Body of pancreas (tissue), 4 donors: ENCODE data around the gene VEGFA.
A peak's percentile ranks its signal among the peaks of the same experiment; 100 is the strongest.

ENCODE experiments used
- POLR2A ChIP-seq, 3 donors: fragments of 450-650 bp; IDR thresholded peaks; one replicate each; pipeline ENCODE4 v1.6.1; 2016; ENCODE audit warnings: antibody characterized with exemption in 3 of 3, mild to moderate bottlenecking in 2 of 3
- TF ChIP-seq, protein P1 (sequence below), 7 experiments: fragments of 450-650 bp in 4 of 7; fragments of 200-600 bp in 3 of 7; sonication (generic) in 3 of 7; IDR thresholded peaks; one replicate each; pipeline ENCODE4 v1.5.1; 2016 to 2019; ENCODE audit warnings: antibody characterized with exemption in 7 of 7

DNA sequence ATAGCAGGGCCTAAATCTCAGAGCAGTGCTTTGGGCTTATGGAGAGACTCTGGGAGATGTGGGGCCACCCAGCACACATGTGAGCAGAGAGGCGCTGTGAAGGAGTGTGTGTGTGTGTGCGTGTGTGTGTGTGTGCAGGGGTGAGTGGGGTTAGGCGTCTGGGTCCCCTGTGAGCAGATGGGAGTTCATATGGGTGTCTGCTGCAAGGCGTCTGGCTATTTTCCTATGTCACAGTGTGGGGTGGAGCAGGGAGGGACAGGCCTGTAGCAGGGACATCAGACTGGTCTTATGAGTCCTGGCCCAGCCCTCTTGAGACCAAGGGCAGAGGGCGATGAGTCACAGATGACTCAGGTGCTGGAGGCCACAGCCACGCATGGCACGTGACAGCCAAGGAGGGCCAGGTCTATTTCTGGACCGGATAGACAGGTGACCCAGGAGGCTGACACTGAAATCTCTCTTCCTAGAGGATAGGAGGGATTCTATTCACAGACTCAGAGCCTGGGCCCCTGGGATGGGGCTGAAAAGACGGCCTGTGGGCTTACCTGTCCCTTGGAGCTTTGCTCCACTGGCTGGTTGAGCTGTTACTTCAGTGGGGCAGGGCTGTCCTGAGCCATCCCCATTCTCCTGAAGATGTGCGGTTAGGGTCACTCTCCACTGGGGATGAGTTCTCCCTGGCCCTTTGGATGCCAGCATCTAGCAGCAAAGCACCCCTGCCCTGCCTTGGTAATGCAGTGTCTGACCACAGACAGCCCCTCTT, 28.9 kb downstream of the VEGFA start:
- TF ChIP-seq, protein P1, sequence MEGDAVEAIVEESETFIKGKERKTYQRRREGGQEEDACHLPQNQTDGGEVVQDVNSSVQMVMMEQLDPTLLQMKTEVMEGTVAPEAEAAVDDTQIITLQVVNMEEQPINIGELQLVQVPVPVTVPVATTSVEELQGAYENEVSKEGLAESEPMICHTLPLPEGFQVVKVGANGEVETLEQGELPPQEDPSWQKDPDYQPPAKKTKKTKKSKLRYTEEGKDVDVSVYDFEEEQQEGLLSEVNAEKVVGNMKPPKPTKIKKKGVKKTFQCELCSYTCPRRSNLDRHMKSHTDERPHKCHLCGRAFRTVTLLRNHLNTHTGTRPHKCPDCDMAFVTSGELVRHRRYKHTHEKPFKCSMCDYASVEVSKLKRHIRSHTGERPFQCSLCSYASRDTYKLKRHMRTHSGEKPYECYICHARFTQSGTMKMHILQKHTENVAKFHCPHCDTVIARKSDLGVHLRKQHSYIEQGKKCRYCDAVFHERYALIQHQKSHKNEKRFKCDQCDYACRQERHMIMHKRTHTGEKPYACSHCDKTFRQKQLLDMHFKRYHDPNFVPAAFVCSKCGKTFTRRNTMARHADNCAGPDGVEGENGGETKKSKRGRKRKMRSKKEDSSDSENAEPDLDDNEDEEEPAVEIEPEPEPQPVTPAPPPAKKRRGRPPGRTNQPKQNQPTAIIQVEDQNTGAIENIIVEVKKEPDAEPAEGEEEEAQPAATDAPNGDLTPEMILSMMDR (IDR thresholded peaks at IDR 0.05), result peak in 1 of 7 experiments; percentile 2
- TF ChIP-seq POLR2A (IDR thresholded peaks at IDR 0.05), result peak; percentile 61 to 68 (median 63)
